ENCODE measurements around the gene FAM53B. TPM values are rescaled to one million over a fixed set of nuclear protein-coding genes. Genes with fewer than 3 reads are reported as not detected.
"Not testable (repeated sequence)": the region's sequence is repeated elsewhere in the genome, so short reads cannot be mapped to it uniquely, and the experiment has no call there.

Gene FAM53B
- total RNA-seq, 2 donors from 2014 or later: 19.3 to 22.6 TPM

DNA sequence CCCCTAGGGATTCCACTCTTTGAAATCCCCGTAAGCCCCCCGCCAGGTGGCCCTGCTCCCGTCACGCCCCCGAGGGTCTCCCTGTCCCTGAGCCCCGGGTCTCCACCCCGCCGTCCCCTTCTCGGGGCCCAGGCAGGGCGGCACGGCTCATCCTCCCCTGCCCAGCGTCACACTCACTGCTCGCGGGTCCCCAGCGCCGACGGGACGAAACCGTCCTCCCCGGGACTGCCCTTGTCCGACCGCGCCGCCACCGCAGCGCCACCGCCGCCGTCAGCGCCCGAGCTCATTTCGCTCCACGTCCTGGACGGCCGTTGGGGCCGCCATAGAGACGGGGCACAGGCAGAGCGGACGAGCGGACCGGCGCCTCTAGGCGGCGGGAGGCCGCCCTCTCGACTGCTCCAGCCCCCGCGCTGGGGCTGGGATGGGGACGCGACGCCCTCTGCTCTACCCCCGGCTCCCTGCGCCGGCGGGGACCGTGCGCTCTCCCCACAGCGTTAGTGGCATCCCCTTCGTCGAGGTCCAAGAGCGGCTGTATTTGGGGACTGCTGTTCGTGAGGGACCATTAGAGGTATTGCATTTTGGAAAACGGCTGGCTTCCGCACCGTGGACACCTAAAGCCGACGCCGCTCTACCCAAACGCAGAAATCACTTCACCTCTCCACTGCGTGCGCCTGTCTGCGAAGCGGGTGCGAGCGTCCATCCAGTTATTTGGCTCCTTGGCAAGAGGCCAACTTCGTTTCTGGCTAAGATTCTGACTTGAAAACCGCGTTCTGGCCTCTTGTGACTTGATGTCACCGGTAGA, 47.6 kb upstream of the FAM53B start, which contains the start of gene EEF1AKMT2:
Gene EEF1AKMT2, minus strand, starts transcription at position 341 of the 802 bp plus-strand sequence. Its CDS starts 54 bp downstream, at position 287.
- Histone ChIP-seq H3K9ac (ENCODE audit: extremely low read depth, low read length, poor library complexity, severe bottlenecking) (peak within 1 kb of the TSS; percentile 92), H3K9me3 (ENCODE audit: control insufficient read depth, low read length) (no peaks in the 10 kb centered on the region), H3K36me3 (ENCODE audit: control insufficient read depth, insufficient read depth, low read length) (peaks cover 24% of the 10 kb centered on the region), H3K27ac (ENCODE audit: low read depth, low read length) (peak within 1 kb of the TSS; percentile 54), H3K27me3 (ENCODE audit: control insufficient read depth, insufficient read depth, low read length, poor library complexity, severe bottlenecking) (no peaks in the 10 kb centered on the region), H3K4me1 (ENCODE audit: control insufficient read depth, insufficient read depth, low read length) (no peaks in the 10 kb centered on the region), H3K4me3 (ENCODE audit: low read length) (peak within 1 kb of the TSS; percentile 98)
- peak; percentile 58 for TF ChIP-seq CTCF (conservative IDR thresholded peaks at IDR 0.05)
- H3K4me3 Mint-ChIP-seq: peak within 1 kb of the TSS; percentile 94
- peaks cover 18% of the 10 kb centered on the region for H3K36me3 Mint-ChIP-seq (ENCODE audit: low read depth)
- no peaks in the 10 kb centered on the region for H3K4me1 Mint-ChIP-seq
- H3K9me3 Mint-ChIP-seq: no peaks in the 10 kb centered on the region
- DNase-seq: peak; percentile 95
- 1% methylated on average over 27 to 79 of the region's 79 CpGs for WGBS, 2 experiments (ENCODE audit: insufficient coverage in 1 of 2, insufficient read length in 1 of 2)
- no peaks in the 10 kb centered on the region for H3K27me3 Mint-ChIP-seq (ENCODE audit: insufficient read depth)
- peak within 1 kb of the TSS; percentile 97 for H3K27ac Mint-ChIP-seq

DNA sequence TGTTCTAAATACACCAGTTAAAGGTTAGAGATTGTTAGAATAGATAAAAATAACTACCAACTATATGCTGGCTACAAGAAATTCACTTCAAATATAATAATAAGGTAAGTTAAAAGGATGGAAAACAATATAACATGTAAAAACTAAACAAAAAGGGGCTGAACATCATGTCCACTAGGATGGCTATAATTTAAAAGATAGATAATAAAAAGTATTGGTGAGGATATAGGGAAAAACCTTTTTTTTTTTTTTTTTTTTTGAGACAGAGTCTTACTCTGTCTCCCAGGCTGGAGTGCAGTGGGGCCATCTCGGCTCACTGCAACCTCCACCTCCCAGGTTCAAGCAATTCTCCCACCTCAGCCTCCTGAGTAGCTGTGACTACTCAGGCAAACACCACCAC, 38.7 kb upstream of the FAM53B start:
- H3K27ac ChIP-seq (ENCODE audit: low read depth, low read length); H3K9me3 ChIP-seq (ENCODE audit: control insufficient read depth, low read length); H3K27ac Mint-ChIP-seq; H3K4me3 Mint-ChIP-seq; H3K4me1 ChIP-seq (ENCODE audit: control insufficient read depth, insufficient read depth, low read length); H3K27me3 Mint-ChIP-seq (ENCODE audit: insufficient read depth); H3K27me3 ChIP-seq (ENCODE audit: control insufficient read depth, insufficient read depth, low read length, poor library complexity, severe bottlenecking); H3K9me3 Mint-ChIP-seq; H3K4me1 Mint-ChIP-seq; DNase-seq; H3K9ac ChIP-seq (ENCODE audit: extremely low read depth, low read length, poor library complexity, severe bottlenecking); H3K4me3 ChIP-seq (ENCODE audit: low read length): not testable (repeated sequence)
- H3K36me3 ChIP-seq (ENCODE audit: control insufficient read depth, insufficient read depth, low read length): peaks cover 74% of the 10 kb centered on the region
- WGBS, 2 experiments (ENCODE audit: insufficient coverage in 1 of 2, insufficient read length in 1 of 2): 96 to 100% methylated on average over 1 of the region's 1 CpG
- H3K36me3 Mint-ChIP-seq (ENCODE audit: low read depth): peaks cover 68% of the 10 kb centered on the region

GRCh38 chr10:124768791-124769190, 24.6 kb upstream of the FAM53B start:
- no peak for TF ChIP-seq CTCF (conservative IDR thresholded peaks at IDR 0.05)
- H3K36me3 ChIP-seq (ENCODE audit: control insufficient read depth, insufficient read depth, low read length): peaks cover 69% of the 10 kb centered on the region
- H3K27me3 ChIP-seq (ENCODE audit: control insufficient read depth, insufficient read depth, low read length, poor library complexity, severe bottlenecking): no peaks in the 10 kb centered on the region
- WGBS, 2 experiments (ENCODE audit: insufficient coverage in 1 of 2, insufficient read length in 1 of 2): 100% methylated on average over 1 of the region's 2 CpGs
- no peaks in the 10 kb centered on the region for H3K4me1 Mint-ChIP-seq
- no peak for DNase-seq
- H3K4me3 ChIP-seq (ENCODE audit: low read length): no peak overlapping the region
- peaks cover 44% of the 10 kb centered on the region for H3K36me3 Mint-ChIP-seq (ENCODE audit: low read depth)
- peaks cover 14% of the 10 kb centered on the region for H3K9me3 ChIP-seq (ENCODE audit: control insufficient read depth, low read length)
- H3K4me1 ChIP-seq (ENCODE audit: control insufficient read depth, insufficient read depth, low read length): no peaks in the 10 kb centered on the region
- H3K27ac Mint-ChIP-seq: no peak overlapping the region
- no peak overlapping the region for H3K27ac ChIP-seq (ENCODE audit: low read depth, low read length)
- H3K4me3 Mint-ChIP-seq: no peak overlapping the region
- H3K27me3 Mint-ChIP-seq (ENCODE audit: insufficient read depth): no peaks in the 10 kb centered on the region
- H3K9me3 Mint-ChIP-seq: peaks cover 3% of the 10 kb centered on the region
- no peak overlapping the region for H3K9ac ChIP-seq (ENCODE audit: extremely low read depth, low read length, poor library complexity, severe bottlenecking)
